ENCODE results near the gene PLCB1. TPM values are rescaled to one million over a fixed set of nuclear protein-coding genes. Genes with fewer than 3 reads are reported as not detected.

Gene PLCB1
- total and polyA plus RNA-seq, 2 experiments from 2014 or later = 6.7 to 20.5 TPM

DNA sequence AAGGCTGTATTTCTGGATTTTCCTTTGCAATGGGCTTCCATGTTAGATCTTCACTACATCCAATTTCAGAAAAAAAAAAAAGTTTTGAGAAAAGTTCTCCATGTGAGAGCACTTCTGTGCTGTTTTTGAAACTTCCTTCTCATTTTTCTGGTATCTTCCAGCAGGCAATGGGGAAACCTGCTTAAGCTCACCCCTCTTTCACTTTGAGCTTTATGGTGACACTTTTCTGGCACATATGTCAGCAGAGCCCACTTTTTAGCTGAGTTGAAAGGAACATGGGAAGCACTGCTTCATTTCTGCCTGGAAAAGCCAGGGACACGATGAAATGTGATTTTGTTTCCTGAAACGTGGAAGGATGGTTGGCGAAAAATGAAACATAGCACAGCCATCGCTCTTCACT is 293.7 kb downstream of the PLCB1 start:
- Histone ChIP-seq H3K27me3 (no peaks in the 10 kb centered on the region), H2AFZ (no peak overlapping the region), H3K4me1 (ENCODE audit: insufficient read depth) (peaks cover 4% of the 10 kb centered on the region), H3K4me3 (no peak overlapping the region), H3K4me2 (no peak overlapping the region), H3K9me2 (replicated peaks; ENCODE audit: insufficient read depth) (no peaks in the 10 kb centered on the region), H3K9me3 (ENCODE audit: low read depth) (no peaks in the 10 kb centered on the region), H3K79me2 (no peaks in the 10 kb centered on the region), H3K36me3 (replicated peaks; ENCODE audit: insufficient read depth, low read depth) (no peaks in the 10 kb centered on the region), H3K27ac (no peak overlapping the region), H4K20me1 (ENCODE audit: insufficient read depth, poor library complexity, severe bottlenecking) (no peaks in the 10 kb centered on the region)
- TF ChIP-seq EZH2 (IDR thresholded peaks at IDR 0.05; ENCODE audit: borderline replicate concordance) = no peak
- TF ChIP-seq, protein P1, sequence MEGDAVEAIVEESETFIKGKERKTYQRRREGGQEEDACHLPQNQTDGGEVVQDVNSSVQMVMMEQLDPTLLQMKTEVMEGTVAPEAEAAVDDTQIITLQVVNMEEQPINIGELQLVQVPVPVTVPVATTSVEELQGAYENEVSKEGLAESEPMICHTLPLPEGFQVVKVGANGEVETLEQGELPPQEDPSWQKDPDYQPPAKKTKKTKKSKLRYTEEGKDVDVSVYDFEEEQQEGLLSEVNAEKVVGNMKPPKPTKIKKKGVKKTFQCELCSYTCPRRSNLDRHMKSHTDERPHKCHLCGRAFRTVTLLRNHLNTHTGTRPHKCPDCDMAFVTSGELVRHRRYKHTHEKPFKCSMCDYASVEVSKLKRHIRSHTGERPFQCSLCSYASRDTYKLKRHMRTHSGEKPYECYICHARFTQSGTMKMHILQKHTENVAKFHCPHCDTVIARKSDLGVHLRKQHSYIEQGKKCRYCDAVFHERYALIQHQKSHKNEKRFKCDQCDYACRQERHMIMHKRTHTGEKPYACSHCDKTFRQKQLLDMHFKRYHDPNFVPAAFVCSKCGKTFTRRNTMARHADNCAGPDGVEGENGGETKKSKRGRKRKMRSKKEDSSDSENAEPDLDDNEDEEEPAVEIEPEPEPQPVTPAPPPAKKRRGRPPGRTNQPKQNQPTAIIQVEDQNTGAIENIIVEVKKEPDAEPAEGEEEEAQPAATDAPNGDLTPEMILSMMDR (IDR thresholded peaks at IDR 0.05; ENCODE audit: poor library complexity) = no peak
- TF ChIP-seq EZH2phosphoT487 (IDR thresholded peaks at IDR 0.05; ENCODE audit: low read depth, severe bottlenecking, unreplicated experiment) = no peak
- no peak for DNase-seq (ENCODE audit: low spot score)
- 93% methylated on average over 4 of the region's 4 CpGs for WGBS (ENCODE audit: low lambda C conversion rate, missing lambda C conversion rate)

DNA sequence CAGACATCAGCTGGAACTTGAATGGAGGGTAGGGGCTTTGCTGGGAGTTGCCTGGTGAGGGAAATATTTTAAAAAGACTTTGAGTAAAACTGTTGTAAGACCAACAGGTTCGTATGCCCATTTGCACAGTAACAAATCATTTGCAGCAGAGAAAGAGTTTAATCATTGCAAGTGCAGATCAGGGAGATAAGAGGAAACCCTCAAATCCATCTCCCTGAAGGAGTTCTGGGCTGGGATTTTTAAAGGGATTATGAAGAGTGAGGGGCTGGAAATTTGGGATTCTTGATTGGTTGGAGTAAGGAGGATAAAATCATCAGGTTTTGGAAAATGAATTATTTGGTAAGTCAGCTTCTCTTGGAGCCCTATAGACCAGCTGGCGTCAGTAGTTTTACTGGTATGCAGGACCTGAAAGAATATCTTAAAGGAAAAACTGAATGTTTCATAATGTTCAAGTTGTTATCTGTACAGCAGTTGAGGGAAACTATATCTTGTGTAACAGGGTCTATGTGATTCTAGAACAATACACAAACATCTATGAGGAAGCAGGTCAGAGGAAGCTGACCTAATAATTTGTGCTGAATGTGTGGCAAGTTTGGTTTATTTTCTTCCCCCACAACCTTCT is 295.5 kb downstream of the PLCB1 start:
- TF ChIP-seq EZH2phosphoT487 (IDR thresholded peaks at IDR 0.05; ENCODE audit: low read depth, severe bottlenecking, unreplicated experiment) (no peak), EZH2 (IDR thresholded peaks at IDR 0.05; ENCODE audit: borderline replicate concordance) (no peak)
- TF ChIP-seq, protein P1 (IDR thresholded peaks at IDR 0.05; ENCODE audit: poor library complexity) = no peak
- Histone ChIP-seq H2AFZ (no peak overlapping the region), H3K36me3 (replicated peaks; ENCODE audit: insufficient read depth, low read depth) (no peaks in the 10 kb centered on the region), H3K27me3 (no peaks in the 10 kb centered on the region), H4K20me1 (ENCODE audit: insufficient read depth, poor library complexity, severe bottlenecking) (no peaks in the 10 kb centered on the region), H3K4me2 (no peak overlapping the region), H3K9me2 (replicated peaks; ENCODE audit: insufficient read depth) (no peaks in the 10 kb centered on the region), H3K4me3 (no peak overlapping the region), H3K9me3 (ENCODE audit: low read depth) (no peaks in the 10 kb centered on the region), H3K27ac (no peak overlapping the region), H3K79me2 (no peaks in the 10 kb centered on the region), H3K4me1 (ENCODE audit: insufficient read depth) (no peaks in the 10 kb centered on the region)
- 70% methylated on average over 2 of the region's 2 CpGs for WGBS (ENCODE audit: low lambda C conversion rate, missing lambda C conversion rate)
- no peak for DNase-seq (ENCODE audit: low spot score)

DNA sequence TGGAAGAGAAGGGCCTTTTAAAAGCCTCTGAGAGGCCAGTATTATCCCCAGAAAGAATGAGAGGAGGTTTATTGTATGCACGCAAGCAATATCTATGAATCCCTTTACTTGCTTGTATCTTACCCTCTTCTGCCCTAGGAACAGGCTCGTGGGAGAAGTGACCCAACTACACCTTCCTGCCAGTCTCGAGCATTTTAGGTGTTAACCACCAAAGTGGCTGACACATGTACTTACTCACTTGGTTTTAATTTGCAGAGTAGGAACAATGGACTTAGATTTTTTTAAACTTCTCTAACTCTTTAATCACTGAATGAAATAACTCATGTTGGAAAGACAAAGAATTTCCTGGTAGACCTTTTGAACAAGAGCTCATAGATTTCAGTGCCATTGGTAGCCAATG is 296.9 kb downstream of the PLCB1 start:
- Histone ChIP-seq H3K9me2 (replicated peaks; ENCODE audit: insufficient read depth) (no peaks in the 10 kb centered on the region), H3K27ac (no peak overlapping the region), H4K20me1 (ENCODE audit: insufficient read depth, poor library complexity, severe bottlenecking) (no peaks in the 10 kb centered on the region), H3K4me3 (no peak overlapping the region), H3K27me3 (no peaks in the 10 kb centered on the region), H2AFZ (no peak overlapping the region), H3K4me2 (no peak overlapping the region), H3K36me3 (replicated peaks; ENCODE audit: insufficient read depth, low read depth) (no peaks in the 10 kb centered on the region), H3K79me2 (no peaks in the 10 kb centered on the region), H3K4me1 (ENCODE audit: insufficient read depth) (no peaks in the 10 kb centered on the region), H3K9me3 (ENCODE audit: low read depth) (no peaks in the 10 kb centered on the region)
- DNase-seq (ENCODE audit: low spot score) = no peak
- TF ChIP-seq, protein P1 (IDR thresholded peaks at IDR 0.05; ENCODE audit: poor library complexity) = no peak
- TF ChIP-seq EZH2phosphoT487 (IDR thresholded peaks at IDR 0.05; ENCODE audit: low read depth, severe bottlenecking, unreplicated experiment) (no peak), EZH2 (IDR thresholded peaks at IDR 0.05; ENCODE audit: borderline replicate concordance) (no peak)
- 94% methylated on average over 3 of the region's 3 CpGs for WGBS (ENCODE audit: low lambda C conversion rate, missing lambda C conversion rate)

Data from hepatocyte (in vitro differentiated cells).